HEK293 (cell line): Measurements from ENCODE around the gene TM9SF1.

Experiments used
- GFI1B ChIP-seq: fragments of 450-650 bp; formaldehyde crosslinking; IDR thresholded peaks from 2 replicates; pipeline ENCODE4 v1.5.1; 2016; ENCODE audit warnings: missing biosample characterization, missing genetic modification characterization
- HIC1 ChIP-seq: fragments of 450-650 bp; formaldehyde crosslinking; IDR thresholded peaks from 2 replicates; pipeline ENCODE4 v1.5.1; 2016; ENCODE audit warnings: missing biosample characterization, missing genetic modification characterization
- HOXA7 ChIP-seq: sonication (generic); formaldehyde crosslinking; IDR thresholded peaks from 2 replicates; pipeline ENCODE4 v1.8.1; 2022; ENCODE audit warnings: missing genetic modification reagents, borderline replicate concordance
- HOXC10 ChIP-seq: sonication (generic); formaldehyde crosslinking; IDR thresholded peaks from 2 replicates; pipeline ENCODE4 v1.8.1; 2023; ENCODE audit warnings: mild to moderate bottlenecking, missing genetic modification reagents
- KLF17 ChIP-seq: fragments of 450-650 bp; formaldehyde crosslinking; IDR thresholded peaks from 2 replicates; pipeline ENCODE4 v1.5.1; 2016; ENCODE audit warnings: missing biosample characterization, missing genetic modification characterization
- PRDM1 ChIP-seq: fragments of 450-650 bp; formaldehyde crosslinking; IDR thresholded peaks from 2 replicates; pipeline ENCODE4; 2016; ENCODE audit warnings: missing biosample characterization, missing genetic modification characterization
- SP2 ChIP-seq: fragments of 450-650 bp; formaldehyde crosslinking; IDR thresholded peaks from 2 replicates; pipeline ENCODE4 v1.5.1; 2016; ENCODE audit warnings: missing biosample characterization, missing genetic modification characterization
- TRIM28 ChIP-seq: IDR thresholded peaks from 2 replicates; pipeline ENCODE4 v1.6.1; 2011; ENCODE audit warnings: low read length, control low read depth, borderline replicate concordance
- YY1 ChIP-seq: fragments of 450-650 bp; formaldehyde crosslinking; IDR thresholded peaks from 2 replicates; pipeline ENCODE4 v1.5.1; 2018; ENCODE audit warnings: missing biosample characterization, missing genetic modification characterization
- ZBTB1 ChIP-seq: fragments of 450-650 bp; formaldehyde crosslinking; IDR thresholded peaks from 2 replicates; pipeline ENCODE4 v1.5.1; 2016; ENCODE audit warnings: missing biosample characterization, missing genetic modification characterization
- ZBTB8A ChIP-seq: fragments of 450-650 bp; formaldehyde crosslinking; IDR thresholded peaks from 2 replicates; pipeline ENCODE4 v1.5.1; 2016; ENCODE audit warnings: missing biosample characterization, missing genetic modification characterization
- ZFHX2 ChIP-seq: fragments of 450-650 bp; formaldehyde crosslinking; conservative IDR thresholded peaks from 2 replicates; pipeline ENCODE4 v1.5.1; 2016; ENCODE audit warnings: missing biosample characterization, missing genetic modification characterization
- ZFP69B ChIP-seq: fragments of 450-650 bp; formaldehyde crosslinking; IDR thresholded peaks from 2 replicates; pipeline ENCODE4 v1.5.1; 2016; ENCODE audit warnings: missing biosample characterization, missing genetic modification characterization
- ZNF146 ChIP-seq: fragments of 450-650 bp; formaldehyde crosslinking; IDR thresholded peaks from 2 replicates; pipeline ENCODE4 v1.5.1; 2016; ENCODE audit warnings: missing biosample characterization, missing genetic modification characterization
- ZNF155 ChIP-seq: fragments of 450-650 bp; formaldehyde crosslinking; IDR thresholded peaks from 2 replicates; pipeline ENCODE4 v1.5.1; 2016; ENCODE audit warnings: missing biosample characterization, missing genetic modification characterization
- ZNF23 ChIP-seq: fragments of 450-650 bp; formaldehyde crosslinking; IDR thresholded peaks from 2 replicates; pipeline ENCODE4 v1.5.1; 2016; ENCODE audit warnings: missing biosample characterization, missing genetic modification characterization, borderline replicate concordance
- ZNF24 ChIP-seq: fragments of 450-650 bp; formaldehyde crosslinking; IDR thresholded peaks from 2 replicates; pipeline ENCODE4 v1.5.1; 2016; ENCODE audit warnings: missing biosample characterization, missing genetic modification characterization
- ZNF366 ChIP-seq: fragments of 450-650 bp; formaldehyde crosslinking; conservative IDR thresholded peaks from 2 replicates; pipeline ENCODE4 v1.5.1; 2016; ENCODE audit warnings: missing biosample characterization, missing genetic modification characterization
- ZNF391 ChIP-seq: fragments of 450-650 bp; formaldehyde crosslinking; IDR thresholded peaks from 2 replicates; pipeline ENCODE4 v1.5.1; 2016; ENCODE audit warnings: low read depth, missing biosample characterization, missing genetic modification characterization, borderline replicate concordance
- ZNF423 ChIP-seq: fragments of 450-650 bp; formaldehyde crosslinking; IDR thresholded peaks from 2 replicates; pipeline ENCODE4 v1.5.1; 2016; ENCODE audit warnings: missing biosample characterization, missing genetic modification characterization
- ZNF449 ChIP-seq: fragments of 450-650 bp; formaldehyde crosslinking; IDR thresholded peaks from 2 replicates; pipeline ENCODE4 v1.5.1; 2017; ENCODE audit warnings: missing biosample characterization, mild to moderate bottlenecking, missing genetic modification characterization, moderate library complexity
- ZNF555 ChIP-seq: fragments of 450-650 bp; formaldehyde crosslinking; conservative IDR thresholded peaks from 2 replicates; pipeline ENCODE4 v1.5.1; 2017; ENCODE audit warnings: missing biosample characterization, mild to moderate bottlenecking, missing genetic modification characterization, inconsistent platforms
- ZNF610 ChIP-seq: fragments of 450-650 bp; formaldehyde crosslinking; IDR thresholded peaks from 2 replicates; pipeline ENCODE4 v1.5.1; 2016; ENCODE audit warnings: missing biosample characterization, missing genetic modification characterization, borderline replicate concordance
- ZNF654 ChIP-seq: fragments of 450-650 bp; formaldehyde crosslinking; IDR thresholded peaks from 2 replicates; pipeline ENCODE4 v1.5.1; 2016; ENCODE audit warnings: low read depth, missing biosample characterization, missing genetic modification characterization
- ZNF660 ChIP-seq: fragments of 450-650 bp; IDR thresholded peaks from 2 replicates; pipeline ENCODE4 v1.5.1; 2018; ENCODE audit warnings: missing biosample characterization, mild to moderate bottlenecking, missing genetic modification characterization
- ZNF664 ChIP-seq: fragments of 450-650 bp; formaldehyde crosslinking; IDR thresholded peaks from 2 replicates; pipeline ENCODE4 v1.5.1; 2016; ENCODE audit warnings: missing biosample characterization, missing genetic modification characterization
- ZNF76 ChIP-seq: fragments of 450-650 bp; formaldehyde crosslinking; IDR thresholded peaks from 2 replicates; pipeline ENCODE4; 2016; ENCODE audit warnings: low read depth, missing biosample characterization, missing genetic modification characterization, borderline replicate concordance
- TF ChIP-seq, protein P1 (sequence below): fragments of 450-650 bp; formaldehyde crosslinking; IDR thresholded peaks from 2 replicates; pipeline ENCODE4 v1.5.1; 2017; ENCODE audit warnings: missing biosample characterization, missing genetic modification characterization
- TF ChIP-seq, protein P2 (sequence below): fragments of 450-650 bp; formaldehyde crosslinking; IDR thresholded peaks from 2 replicates; pipeline ENCODE4; 2016; ENCODE audit warnings: missing biosample characterization, missing genetic modification characterization
- TF ChIP-seq, protein P3 (sequence below): sonication (generic); formaldehyde crosslinking; IDR thresholded peaks from 2 replicates; pipeline ENCODE4 v1.8.1; 2022; ENCODE audit warnings: mild to moderate bottlenecking, moderate library complexity, missing genetic modification reagents

The TM9SF1 gene

DNA sequence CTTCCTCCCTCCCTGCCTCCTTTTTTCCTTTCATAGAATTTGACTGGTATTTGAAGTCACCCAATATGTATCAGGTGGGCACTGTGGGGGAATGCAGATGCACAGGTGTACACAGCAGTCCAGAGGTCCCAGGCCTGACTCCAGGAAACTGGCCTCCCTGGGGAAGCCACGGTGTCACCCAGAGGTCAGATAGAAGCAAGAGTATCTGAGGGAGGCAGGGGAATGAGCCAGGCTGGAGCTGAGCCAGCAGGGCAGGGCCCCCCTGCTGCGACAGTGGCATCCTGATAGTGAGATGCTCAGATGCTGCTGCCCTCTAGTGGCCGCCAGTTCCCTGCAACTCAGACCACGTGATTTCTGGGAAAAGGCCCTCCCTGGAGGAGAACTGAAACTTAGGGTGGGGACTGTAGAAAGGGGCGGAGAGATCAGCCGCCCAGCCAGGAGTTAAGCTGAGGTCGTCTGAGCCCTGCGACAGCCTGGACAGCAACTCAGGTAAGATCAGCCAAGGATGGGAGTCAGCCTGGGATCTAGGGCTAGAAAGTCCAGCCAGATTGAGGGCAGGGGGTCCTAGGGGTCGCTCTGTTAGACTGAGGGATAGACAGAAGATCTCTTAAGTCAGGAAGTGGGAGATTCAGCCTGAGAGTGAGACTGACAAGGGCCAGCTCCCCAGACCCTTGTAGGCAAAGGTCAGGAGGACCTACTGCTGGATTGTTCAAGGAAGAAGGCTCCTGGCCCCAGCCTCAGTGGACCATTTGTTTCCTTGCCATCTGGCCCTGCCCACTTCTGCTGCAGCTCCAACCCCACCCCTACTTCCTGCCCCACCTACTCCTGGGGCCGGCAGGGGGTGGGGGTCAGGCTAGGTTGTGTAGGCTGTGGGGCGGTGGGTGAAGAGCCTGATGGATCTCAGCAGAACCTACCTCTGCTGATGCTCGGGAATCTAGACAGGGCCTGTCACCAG lies 34.1 kb downstream of the TM9SF1 start, which contains the start of gene IRF9 (continued):
- TF ChIP-seq, protein P1, sequence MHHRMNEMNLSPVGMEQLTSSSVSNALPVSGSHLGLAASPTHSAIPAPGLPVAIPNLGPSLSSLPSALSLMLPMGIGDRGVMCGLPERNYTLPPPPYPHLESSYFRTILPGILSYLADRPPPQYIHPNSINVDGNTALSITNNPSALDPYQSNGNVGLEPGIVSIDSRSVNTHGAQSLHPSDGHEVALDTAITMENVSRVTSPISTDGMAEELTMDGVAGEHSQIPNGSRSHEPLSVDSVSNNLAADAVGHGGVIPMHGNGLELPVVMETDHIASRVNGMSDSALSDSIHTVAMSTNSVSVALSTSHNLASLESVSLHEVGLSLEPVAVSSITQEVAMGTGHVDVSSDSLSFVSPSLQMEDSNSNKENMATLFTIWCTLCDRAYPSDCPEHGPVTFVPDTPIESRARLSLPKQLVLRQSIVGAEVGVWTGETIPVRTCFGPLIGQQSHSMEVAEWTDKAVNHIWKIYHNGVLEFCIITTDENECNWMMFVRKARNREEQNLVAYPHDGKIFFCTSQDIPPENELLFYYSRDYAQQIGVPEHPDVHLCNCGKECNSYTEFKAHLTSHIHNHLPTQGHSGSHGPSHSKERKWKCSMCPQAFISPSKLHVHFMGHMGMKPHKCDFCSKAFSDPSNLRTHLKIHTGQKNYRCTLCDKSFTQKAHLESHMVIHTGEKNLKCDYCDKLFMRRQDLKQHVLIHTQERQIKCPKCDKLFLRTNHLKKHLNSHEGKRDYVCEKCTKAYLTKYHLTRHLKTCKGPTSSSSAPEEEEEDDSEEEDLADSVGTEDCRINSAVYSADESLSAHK (tag by site-specific recombination): no peak
- TF ChIP-seq PRDM1 (tag by site-specific recombination) (peak; percentile 61; the same call in 1 of the 2 replicates), GFI1B (tag by site-specific recombination) (no peak), HOXA7 (CRISPR knock-in tag) (no peak), ZNF146 (tag by site-specific recombination) (no peak), SP2 (tag by site-specific recombination) (0 out of 2 replicates have a peak, but pooled peaks have one; percentile 34), ZBTB1 (tag by site-specific recombination) (no peak), YY1 (tag by site-specific recombination) (no peak), ZNF423 (peak; percentile 62; the same call in 1 of the 2 replicates), ZNF654 (tag by site-specific recombination) (peak; percentile 48), ZNF366 (tag by site-specific recombination) (peak; percentile 54), ZNF610 (peak; percentile 76; the same call in 1 of the 2 replicates), ZFP69B (tag by site-specific recombination) (peak; percentile 74), ZFHX2 (tag by site-specific recombination) (peak; percentile 55), ZNF155 (tag by site-specific recombination) (no peak), TRIM28 (peak; percentile 74), HOXC10 (CRISPR knock-in tag) (no peak), ZNF660 (no peak; the same call in 1 of the 2 replicates), ZNF664 (tag by site-specific recombination) (no peak), ZNF449 (tag by site-specific recombination) (peak; percentile 73; the same call in 1 of the 2 replicates), HIC1 (tag by site-specific recombination) (peak; percentile 89), ZNF24 (tag by site-specific recombination) (peak; percentile 83), ZNF76 (tag by site-specific recombination) (peak; percentile 50; the same call in 1 of the 2 replicates), ZNF555 (tag by site-specific recombination) (no peak), ZNF391 (tag by site-specific recombination) (peak; percentile 59; the same call in 1 of the 2 replicates), ZBTB8A (tag by site-specific recombination) (peak; percentile 22; the same call in 1 of the 2 replicates), ZNF23 (tag by site-specific recombination) (no peak), KLF17 (tag by site-specific recombination) (peak; percentile 94)
- TF ChIP-seq, protein P2, sequence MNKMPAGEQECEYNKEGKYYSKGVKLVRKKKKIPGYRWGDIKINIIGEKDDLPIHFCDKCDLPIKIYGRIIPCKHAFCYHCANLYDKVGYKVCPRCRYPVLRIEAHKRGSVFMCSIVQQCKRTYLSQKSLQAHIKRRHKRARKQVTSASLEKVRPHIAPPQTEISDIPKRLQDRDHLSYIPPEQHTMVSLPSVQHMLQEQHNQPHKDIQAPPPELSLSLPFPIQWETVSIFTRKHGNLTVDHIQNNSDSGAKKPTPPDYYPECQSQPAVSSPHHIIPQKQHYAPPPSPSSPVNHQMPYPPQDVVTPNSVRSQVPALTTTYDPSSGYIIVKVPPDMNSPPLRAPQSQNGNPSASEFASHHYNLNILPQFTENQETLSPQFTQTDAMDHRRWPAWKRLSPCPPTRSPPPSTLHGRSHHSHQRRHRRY: no peak
- TF ChIP-seq, protein P3, sequence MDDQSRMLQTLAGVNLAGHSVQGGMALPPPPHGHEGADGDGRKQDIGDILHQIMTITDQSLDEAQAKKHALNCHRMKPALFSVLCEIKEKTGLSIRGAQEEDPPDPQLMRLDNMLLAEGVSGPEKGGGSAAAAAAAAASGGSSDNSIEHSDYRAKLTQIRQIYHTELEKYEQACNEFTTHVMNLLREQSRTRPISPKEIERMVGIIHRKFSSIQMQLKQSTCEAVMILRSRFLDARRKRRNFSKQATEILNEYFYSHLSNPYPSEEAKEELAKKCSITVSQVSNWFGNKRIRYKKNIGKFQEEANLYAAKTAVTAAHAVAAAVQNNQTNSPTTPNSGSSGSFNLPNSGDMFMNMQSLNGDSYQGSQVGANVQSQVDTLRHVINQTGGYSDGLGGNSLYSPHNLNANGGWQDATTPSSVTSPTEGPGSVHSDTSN (CRISPR knock-in tag): no peak; the same call in 1 of the 2 replicates
